ENCODE results near the gene EXOC3L2. TPM values are rescaled to one million over a fixed set of nuclear protein-coding genes. Genes with fewer than 3 reads are reported as not detected.
"Not testable (repeated sequence)": the region's sequence is repeated elsewhere in the genome, so short reads cannot be mapped to it uniquely, and the experiment has no call there.

Gene EXOC3L2
- total RNA-seq, 3 donors from 2014 or later, result not detected

- H3K36me3 Mint-ChIP-seq (ENCODE audit: insufficient read depth), result no peaks in the 10 kb centered on the region
Observed at GRCh38 chr19:45249261-45250033, 4.2 kb upstream of the EXOC3L2 start.

GRCh38 chr19:45247136-45247535, 1.9 kb upstream of the EXOC3L2 start:
- H3K27me3 Mint-ChIP-seq (ENCODE audit: low read depth), result peaks cover 13% of the 10 kb centered on the region
- H3K36me3 Mint-ChIP-seq (ENCODE audit: insufficient read depth), result no peaks in the 10 kb centered on the region
- ATAC-seq (no peak), DNase-seq (no peak)
- no peak overlapping the region for H3K4me3 Mint-ChIP-seq
- H3K9me3 Mint-ChIP-seq, result no peaks in the 10 kb centered on the region
- H3K4me1 Mint-ChIP-seq (ENCODE audit: low read depth), result peaks cover 5% of the 10 kb centered on the region

More at GRCh38 chr19:45249261-45250033, 4.2 kb upstream of the EXOC3L2 start:
- Mint-ChIP-seq H3K4me1 (ENCODE audit: low read depth) (peaks cover 26% of the 10 kb centered on the region), H3K4me3 (peak overlapping the region; percentile 92), H3K9me3 (no peaks in the 10 kb centered on the region), H3K27me3 (ENCODE audit: low read depth) (peaks cover 8% of the 10 kb centered on the region)
- no peak for DNase-seq
- no peak for ATAC-seq

- Mint-ChIP-seq H3K36me3 (ENCODE audit: insufficient read depth) (no peaks in the 10 kb centered on the region), H3K9me3 (no peaks in the 10 kb centered on the region), H3K4me1 (ENCODE audit: low read depth) (peaks cover 3% of the 10 kb centered on the region), H3K4me3 (no peak overlapping the region), H3K27me3 (ENCODE audit: low read depth) (peaks cover 17% of the 10 kb centered on the region)
- DNase-seq, result no peak
- no peak for ATAC-seq
Observed at GRCh38 chr19:45245826-45246225, 619 bp upstream of the EXOC3L2 start.

GRCh38 chr19:45244133-45244794, 943 bp downstream of the EXOC3L2 start:
- DNase-seq (no peak), ATAC-seq (no peak)
- Mint-ChIP-seq H3K9me3 (no peaks in the 10 kb centered on the region), H3K36me3 (ENCODE audit: insufficient read depth) (no peaks in the 10 kb centered on the region), H3K4me3 (no peak overlapping the region), H3K27me3 (ENCODE audit: low read depth) (peaks cover 20% of the 10 kb centered on the region), H3K4me1 (ENCODE audit: low read depth) (no peaks in the 10 kb centered on the region)

GRCh38 chr19:45243144-45243732, 2.0 kb downstream of the EXOC3L2 start:
- no peaks in the 10 kb centered on the region for H3K9me3 Mint-ChIP-seq
- H3K36me3 Mint-ChIP-seq (ENCODE audit: insufficient read depth), result no peaks in the 10 kb centered on the region
- H3K4me1 Mint-ChIP-seq (ENCODE audit: low read depth), result no peaks in the 10 kb centered on the region
- H3K4me3 Mint-ChIP-seq, result no peak overlapping the region
- peaks cover 20% of the 10 kb centered on the region for H3K27me3 Mint-ChIP-seq (ENCODE audit: low read depth)
- ATAC-seq (no peak), DNase-seq (no peak)

GRCh38 chr19:45238556-45238955, 6.7 kb downstream of the EXOC3L2 start:
- H3K4me3 Mint-ChIP-seq, result no peak overlapping the region
- H3K9me3 Mint-ChIP-seq, result no peaks in the 10 kb centered on the region
- H3K27me3 Mint-ChIP-seq (ENCODE audit: low read depth), result peaks cover 40% of the 10 kb centered on the region
- H3K36me3 Mint-ChIP-seq (ENCODE audit: insufficient read depth), result no peaks in the 10 kb centered on the region
- DNase-seq, result no peak
- ATAC-seq, result no peak
- no peaks in the 10 kb centered on the region for H3K4me1 Mint-ChIP-seq (ENCODE audit: low read depth)

GRCh38 chr19:45235485-45235884, 9.7 kb downstream of the EXOC3L2 start:
- H3K4me3 Mint-ChIP-seq, result no peak overlapping the region
- no peaks in the 10 kb centered on the region for H3K36me3 Mint-ChIP-seq (ENCODE audit: insufficient read depth)
- ATAC-seq (no peak), DNase-seq (no peak)
- no peaks in the 10 kb centered on the region for H3K9me3 Mint-ChIP-seq
- no peaks in the 10 kb centered on the region for H3K4me1 Mint-ChIP-seq (ENCODE audit: low read depth)
- H3K27me3 Mint-ChIP-seq (ENCODE audit: low read depth), result peaks cover 48% of the 10 kb centered on the region

GRCh38 chr19:45234089-45234869, 10.9 kb downstream of the EXOC3L2 start:
- Mint-ChIP-seq H3K36me3 (ENCODE audit: insufficient read depth) (no peaks in the 10 kb centered on the region), H3K4me3 (no peak overlapping the region), H3K4me1 (ENCODE audit: low read depth) (no peaks in the 10 kb centered on the region), H3K27me3 (ENCODE audit: low read depth) (peaks cover 45% of the 10 kb centered on the region), H3K9me3 (no peaks in the 10 kb centered on the region)
- DNase-seq (no peak), ATAC-seq (no peak)

GRCh38 chr19:45231891-45232290, 13.3 kb downstream of the EXOC3L2 start:
- no peak for DNase-seq
- Mint-ChIP-seq H3K4me1 (ENCODE audit: low read depth) (no peaks in the 10 kb centered on the region), H3K4me3 (no peak overlapping the region), H3K27me3 (ENCODE audit: low read depth) (peaks cover 50% of the 10 kb centered on the region), H3K9me3 (no peaks in the 10 kb centered on the region), H3K36me3 (ENCODE audit: insufficient read depth) (no peaks in the 10 kb centered on the region)
- ATAC-seq, result no peak

- H3K36me3 Mint-ChIP-seq (ENCODE audit: insufficient read depth); H3K9me3 Mint-ChIP-seq; ATAC-seq: not testable (repeated sequence)
Observed at GRCh38 chr19:45229056-45229455, 16.2 kb downstream of the EXOC3L2 start.

GRCh38 chr19:45224645-45225044, 20.6 kb downstream of the EXOC3L2 start:
- H3K27me3 Mint-ChIP-seq (ENCODE audit: low read depth), result peaks cover 40% of the 10 kb centered on the region
- H3K9me3 Mint-ChIP-seq, result no peaks in the 10 kb centered on the region
- ATAC-seq, result no peak
- H3K4me3 Mint-ChIP-seq, result no peak overlapping the region
- no peaks in the 10 kb centered on the region for H3K4me1 Mint-ChIP-seq (ENCODE audit: low read depth)
- DNase-seq, result no peak
- no peaks in the 10 kb centered on the region for H3K36me3 Mint-ChIP-seq (ENCODE audit: insufficient read depth)

More at GRCh38 chr19:45229056-45229455, 16.2 kb downstream of the EXOC3L2 start:
- H3K4me1 Mint-ChIP-seq (ENCODE audit: low read depth); DNase-seq; H3K4me3 Mint-ChIP-seq: not testable (repeated sequence)
- H3K27me3 Mint-ChIP-seq (ENCODE audit: low read depth), result peaks cover 34% of the 10 kb centered on the region

GRCh38 chr19:45223879-45224278, 21.3 kb downstream of the EXOC3L2 start:
- no peaks in the 10 kb centered on the region for H3K9me3 Mint-ChIP-seq
- no peak for ATAC-seq
- peaks cover 44% of the 10 kb centered on the region for H3K27me3 Mint-ChIP-seq (ENCODE audit: low read depth)
- no peaks in the 10 kb centered on the region for H3K4me1 Mint-ChIP-seq (ENCODE audit: low read depth)
- no peak overlapping the region for H3K4me3 Mint-ChIP-seq
- DNase-seq, result no peak
- no peaks in the 10 kb centered on the region for H3K36me3 Mint-ChIP-seq (ENCODE audit: insufficient read depth)

- Mint-ChIP-seq H3K4me3 (no peak overlapping the region), H3K4me1 (ENCODE audit: low read depth) (no peaks in the 10 kb centered on the region), H3K27me3 (ENCODE audit: low read depth) (peaks cover 45% of the 10 kb centered on the region), H3K9me3 (no peaks in the 10 kb centered on the region), H3K36me3 (ENCODE audit: insufficient read depth) (no peaks in the 10 kb centered on the region)
- ATAC-seq, result no peak
- DNase-seq, result no peak
Observed at GRCh38 chr19:45222724-45223123, 22.5 kb downstream of the EXOC3L2 start.

All from activated T-cell treated with anti-CD3 and anti-CD28 coated beads, Interleukin-2, amount 50 U/mL, for 4 hours (primary cell).